Mesendoderm (in vitro differentiated cells): ENCODE measurements around the gene AMIGO1.

Source experiments
- DNase-seq: peaks from one replicate; pipeline ENCODE4 v3.0.0; 2013
- H2AK5ac ChIP-seq: 2 replicates; pipeline ENCODE4 v1.6.1; 2013; ENCODE audit warnings: low read length, inconsistent platforms
- H2BK120ac ChIP-seq: 2 replicates; pipeline ENCODE4 v1.6.1; 2013; ENCODE audit warnings: low read depth, mild to moderate bottlenecking, low read length, moderate library complexity, mixed read lengths
- H2BK15ac ChIP-seq: replicated peaks from 2 replicates; pipeline ENCODE4 v1.6.1; 2013; ENCODE audit warnings: low read depth, mild to moderate bottlenecking, moderate library complexity
- H2BK5ac ChIP-seq: 2 replicates; pipeline ENCODE4 v1.6.1; 2013; ENCODE audit warnings: low read length, inconsistent platforms
- H3K18ac ChIP-seq: 2 replicates; pipeline ENCODE4 v1.6.1; 2013; ENCODE audit warnings: mild to moderate bottlenecking, low read length, mixed read lengths
- H3K23ac ChIP-seq: one replicate; pipeline ENCODE4 v1.6.1; 2013; ENCODE audit warnings: low read length
- H3K27ac ChIP-seq: 2 replicates; pipeline ENCODE4 v1.5.1; 2013; ENCODE audit warnings: low read depth, mild to moderate bottlenecking, inconsistent platforms, low read length, moderate library complexity
- H3K27me3 ChIP-seq: 2 replicates; pipeline ENCODE4 v1.6.1; 2013; ENCODE audit warnings: low read length, control low read depth, mild to moderate bottlenecking, inconsistent platforms; ENCODE audit not compliant: insufficient read depth, poor library complexity
- H3K36me3 ChIP-seq: 2 replicates; pipeline ENCODE4 v1.6.1; 2013; ENCODE audit warnings: low read length, inconsistent platforms; ENCODE audit not compliant: control insufficient read depth, insufficient read depth
- H3K4ac ChIP-seq: one replicate; pipeline ENCODE4 v1.6.1; 2013; ENCODE audit warnings: low read depth, mild to moderate bottlenecking, low read length, moderate library complexity
- H3K4me1 ChIP-seq: 2 replicates; pipeline ENCODE4 v1.6.1; 2013; ENCODE audit warnings: low read depth, low read length, inconsistent platforms; ENCODE audit not compliant: control insufficient read depth
- H3K4me2 ChIP-seq: 2 replicates; pipeline ENCODE4 v1.6.1; 2013; ENCODE audit warnings: low read length
- H3K4me3 ChIP-seq: 2 replicates; pipeline ENCODE4 v1.5.1; 2013; ENCODE audit warnings: mild to moderate bottlenecking, low read length
- H3K56ac ChIP-seq: one replicate; pipeline ENCODE4 v1.6.1; 2013; ENCODE audit warnings: low read length
- H3K79me1 ChIP-seq: 2 replicates; pipeline ENCODE4 v1.6.1; 2013; ENCODE audit warnings: low read length, inconsistent platforms
- H3K79me2 ChIP-seq: 2 replicates; pipeline ENCODE4 v1.6.1; 2013; ENCODE audit warnings: mild to moderate bottlenecking, low read length; ENCODE audit not compliant: control insufficient read depth, insufficient read depth
- H3K9ac ChIP-seq: 2 replicates; pipeline ENCODE4 v1.6.1; 2013; ENCODE audit warnings: low read length, inconsistent platforms
- H4K5ac ChIP-seq: one replicate; pipeline ENCODE4 v1.6.1; 2013; ENCODE audit warnings: low read length
- H4K8ac ChIP-seq: one replicate; pipeline ENCODE4 v1.6.1; 2013; ENCODE audit warnings: low read depth, mild to moderate bottlenecking, control low read depth, low read length, moderate library complexity
- WGBS: extraction: QIAGEN DNeasy Blood & Tissue Kit; methylation state at CpG from one replicate; pipeline ENCODE4 v1.1.7; 2013; ENCODE audit warnings: low lambda C conversion rate, missing lambda C conversion rate; ENCODE audit not compliant: insufficient coverage; ENCODE audit errors: extremely low coverage; 5-methylcytosine and 5-hydroxymethylcytosine counted together

Gene AMIGO1

DNA sequence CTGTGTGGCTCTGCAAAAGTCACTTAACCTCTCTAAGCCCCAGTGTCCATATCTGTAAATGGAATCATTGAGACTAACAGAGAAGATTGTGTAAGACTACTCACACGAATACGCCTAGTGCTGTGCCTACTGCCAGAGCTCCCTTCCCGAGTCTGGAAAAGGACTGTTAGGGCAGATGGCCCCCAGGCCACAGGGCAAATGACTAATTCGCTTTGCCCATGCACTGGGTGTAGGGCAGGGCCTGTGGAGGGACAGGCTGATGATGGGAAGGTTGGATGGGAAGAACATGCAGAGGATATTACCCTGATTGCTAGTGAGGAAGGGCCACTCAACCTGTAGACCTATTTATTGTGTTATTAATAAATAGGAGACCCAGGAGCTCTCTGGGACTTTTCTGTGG, 26.0 kb upstream of the AMIGO1 start:
- Histone ChIP-seq H3K18ac (no peak overlapping the region), H3K27me3 (no peaks in the 10 kb centered on the region), H4K5ac (no peak overlapping the region), H3K23ac (no peak overlapping the region), H2BK120ac (no peak overlapping the region), H3K79me1 (no peaks in the 10 kb centered on the region), H2AK5ac (no peak overlapping the region), H3K56ac (no peak overlapping the region), H2BK15ac (no peak overlapping the region), H3K36me3 (no peaks in the 10 kb centered on the region), H3K79me2 (no peaks in the 10 kb centered on the region), H3K4ac (no peak overlapping the region), H3K4me2 (no peak overlapping the region), H3K4me1 (no peaks in the 10 kb centered on the region), H3K4me3 (no peak overlapping the region), H3K27ac (no peak overlapping the region), H3K9ac (no peak overlapping the region), H4K8ac (no peak overlapping the region), H2BK5ac (no peak overlapping the region)
- WGBS, result no CpG with 5 or more reads among the region's 4 CpGs
- DNase-seq, result no peak

DNA sequence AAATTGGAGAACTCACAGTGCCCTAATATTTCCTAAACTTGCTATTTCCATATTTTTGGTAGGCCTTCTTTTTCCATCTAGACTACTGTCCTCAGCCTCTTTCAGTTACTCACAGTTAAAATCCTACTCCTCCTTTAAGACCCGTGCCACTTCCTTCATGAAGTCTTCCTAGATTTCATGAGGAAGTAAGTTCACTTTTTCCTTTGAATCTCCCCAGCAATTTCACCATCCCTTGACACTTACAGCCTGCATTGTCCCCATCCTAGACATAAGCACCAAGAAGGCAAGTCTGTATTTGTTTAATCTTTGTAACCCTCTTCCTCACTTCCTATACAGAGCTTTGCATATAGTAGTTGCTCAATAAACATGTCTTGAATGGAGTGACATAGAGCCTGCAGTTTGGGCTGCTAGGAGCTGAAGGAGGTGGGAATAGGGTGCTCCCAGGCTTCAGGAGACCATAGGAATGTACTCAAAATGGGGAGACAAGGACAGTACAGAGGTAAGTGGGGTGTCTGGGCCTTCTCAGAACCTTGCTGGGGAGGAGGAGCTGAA, 24.9 kb upstream of the AMIGO1 start:
- H3K4ac ChIP-seq, result no peak overlapping the region
- H4K5ac ChIP-seq, result no peak overlapping the region
- no peak overlapping the region for H4K8ac ChIP-seq
- H3K79me1 ChIP-seq, result no peaks in the 10 kb centered on the region
- no peaks in the 10 kb centered on the region for H3K27me3 ChIP-seq
- no peak overlapping the region for H3K56ac ChIP-seq
- H3K18ac ChIP-seq, result no peak overlapping the region
- no peak overlapping the region for H2BK120ac ChIP-seq
- H3K36me3 ChIP-seq, result no peaks in the 10 kb centered on the region
- H3K4me2 ChIP-seq, result no peak overlapping the region
- H2AK5ac ChIP-seq, result no peak overlapping the region
- H3K9ac ChIP-seq, result no peak overlapping the region
- H3K79me2 ChIP-seq, result no peaks in the 10 kb centered on the region
- no peak overlapping the region for H3K23ac ChIP-seq
- H2BK5ac ChIP-seq, result no peak overlapping the region
- WGBS, result no CpG with 5 or more reads among the region's 1 CpG
- DNase-seq, result no peak
- no peaks in the 10 kb centered on the region for H3K4me1 ChIP-seq
- H3K4me3 ChIP-seq, result no peak overlapping the region
- no peak overlapping the region for H2BK15ac ChIP-seq
- H3K27ac ChIP-seq, result no peak overlapping the region

DNA sequence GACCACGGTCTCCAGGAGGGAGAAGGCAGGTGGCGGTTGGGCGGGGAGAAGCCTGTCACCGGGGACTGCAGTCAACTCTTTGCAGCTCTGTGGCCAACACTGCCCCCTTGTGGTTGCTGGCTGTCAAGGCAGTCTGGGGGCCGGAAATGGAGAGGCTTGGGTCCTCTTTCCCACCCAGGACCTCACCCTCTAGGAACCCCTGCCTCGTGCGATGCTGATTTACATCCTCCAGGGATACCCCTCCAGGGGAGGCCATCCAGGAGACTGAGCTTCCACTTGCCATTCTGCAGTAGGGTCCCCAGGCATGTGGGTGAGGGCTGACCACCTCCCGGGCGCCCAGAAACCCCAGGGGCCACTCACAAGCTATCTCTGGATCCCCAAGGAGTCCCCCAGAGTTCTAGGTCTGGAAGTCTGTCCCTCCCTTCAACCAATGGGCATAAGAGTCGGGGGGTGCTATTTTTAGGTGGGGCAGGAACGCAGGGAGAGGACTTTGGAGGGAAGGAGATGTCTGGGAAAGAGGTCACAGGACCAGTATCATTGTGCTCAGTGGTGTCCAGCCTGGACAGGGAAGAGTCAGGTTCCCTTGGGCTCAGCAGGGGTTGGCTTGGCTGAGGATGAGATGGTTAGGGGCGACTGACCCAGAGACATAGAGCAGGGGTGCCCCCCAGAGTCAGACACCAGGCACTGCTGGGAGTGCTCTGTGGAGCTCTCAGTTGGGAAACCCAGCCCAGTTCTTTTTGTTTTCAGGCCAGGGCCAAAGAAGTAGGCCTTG, 23.0 kb upstream of the AMIGO1 start:
- Histone ChIP-seq H3K4me1 (no peaks in the 10 kb centered on the region), H4K5ac (no peak overlapping the region), H3K18ac (peak overlapping the region; percentile 7), H3K4me3 (no peak overlapping the region), H3K56ac (peak overlapping the region; percentile 58), H3K27me3 (no peaks in the 10 kb centered on the region), H3K4me2 (no peak overlapping the region), H2AK5ac (no peak overlapping the region), H4K8ac (no peak overlapping the region), H3K79me1 (no peaks in the 10 kb centered on the region), H3K36me3 (no peaks in the 10 kb centered on the region), H2BK5ac (no peak overlapping the region), H2BK15ac (no peak overlapping the region), H3K79me2 (no peaks in the 10 kb centered on the region), H3K9ac (no peak overlapping the region), H3K23ac (no peak overlapping the region), H2BK120ac (no peak overlapping the region), H3K4ac (no peak overlapping the region), H3K27ac (no peak overlapping the region)
- no CpG with 5 or more reads among the region's 12 CpGs for WGBS
- peak; percentile 93 for DNase-seq

DNA sequence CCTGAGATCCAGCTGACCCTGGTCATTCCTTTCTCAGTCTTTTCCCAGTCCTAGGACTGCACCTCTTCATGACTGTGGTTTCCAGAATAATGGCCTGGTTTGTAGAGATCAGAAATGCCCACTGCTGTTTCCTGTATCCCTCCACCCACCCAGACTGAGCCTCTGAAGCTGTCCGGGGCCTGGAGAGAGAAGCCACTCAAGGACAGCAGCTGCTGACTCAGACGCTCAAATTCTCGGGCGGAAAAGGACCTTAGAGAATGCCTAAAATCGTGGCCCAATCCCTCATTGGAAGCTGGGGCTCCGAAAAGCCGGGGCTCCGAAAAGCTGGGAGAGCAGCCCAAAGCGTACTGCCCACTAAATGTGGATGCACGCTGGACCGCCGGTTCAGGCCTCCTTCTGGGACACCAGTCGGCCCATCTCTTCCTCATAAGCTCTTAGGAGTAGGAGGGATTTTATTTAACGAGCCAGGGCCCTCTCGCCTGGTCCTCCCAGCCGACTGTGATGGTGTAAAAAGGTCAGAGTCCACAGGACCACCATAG, 22.4 kb upstream of the AMIGO1 start:
- no peak overlapping the region for H3K18ac ChIP-seq
- H3K23ac ChIP-seq, result no peak overlapping the region
- H3K27me3 ChIP-seq, result no peaks in the 10 kb centered on the region
- WGBS, result no CpG with 5 or more reads among the region's 16 CpGs
- H2BK120ac ChIP-seq, result no peak overlapping the region
- H4K5ac ChIP-seq, result no peak overlapping the region
- no peak for DNase-seq
- H3K4me3 ChIP-seq, result no peak overlapping the region
- H3K79me1 ChIP-seq, result no peaks in the 10 kb centered on the region
- H3K56ac ChIP-seq, result no peak overlapping the region
- no peak overlapping the region for H2BK15ac ChIP-seq
- no peak overlapping the region for H2BK5ac ChIP-seq
- H3K27ac ChIP-seq, result no peak overlapping the region
- H2AK5ac ChIP-seq, result no peak overlapping the region
- no peaks in the 10 kb centered on the region for H3K4me1 ChIP-seq
- H3K79me2 ChIP-seq, result no peaks in the 10 kb centered on the region
- H4K8ac ChIP-seq, result no peak overlapping the region
- no peak overlapping the region for H3K9ac ChIP-seq
- no peaks in the 10 kb centered on the region for H3K36me3 ChIP-seq
- no peak overlapping the region for H3K4ac ChIP-seq
- no peak overlapping the region for H3K4me2 ChIP-seq

DNA sequence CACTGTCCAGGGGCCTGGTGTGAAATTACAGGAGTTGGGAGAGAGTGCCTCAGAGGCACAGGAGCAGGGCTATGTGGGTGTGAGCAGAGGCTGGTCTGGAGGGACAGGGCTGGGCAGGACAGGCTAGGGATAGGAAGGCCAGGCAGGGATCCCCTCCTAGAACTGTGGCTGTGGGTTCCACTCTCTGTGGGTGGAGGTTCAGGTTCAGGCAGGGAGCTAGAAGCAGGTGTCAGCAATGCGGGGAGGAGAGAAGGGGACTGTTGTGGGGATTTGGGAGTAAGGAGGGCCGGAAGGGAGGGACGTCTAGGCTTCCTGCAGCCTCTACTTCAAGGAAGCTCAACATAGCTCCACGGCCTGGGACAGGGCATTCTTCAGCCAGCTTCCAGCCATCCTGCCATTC, 21.9 kb upstream of the AMIGO1 start:
- Histone ChIP-seq H3K27me3 (no peaks in the 10 kb centered on the region), H2BK120ac (no peak overlapping the region), H3K23ac (no peak overlapping the region), H3K18ac (no peak overlapping the region), H3K4me1 (no peaks in the 10 kb centered on the region), H3K9ac (no peak overlapping the region), H2AK5ac (no peak overlapping the region), H3K27ac (no peak overlapping the region), H3K4me3 (no peak overlapping the region), H2BK15ac (no peak overlapping the region), H3K4ac (no peak overlapping the region), H3K36me3 (no peaks in the 10 kb centered on the region), H2BK5ac (no peak overlapping the region), H3K56ac (no peak overlapping the region), H3K79me1 (no peaks in the 10 kb centered on the region), H4K8ac (no peak overlapping the region), H3K4me2 (no peak overlapping the region), H4K5ac (no peak overlapping the region), H3K79me2 (no peaks in the 10 kb centered on the region)
- no peak for DNase-seq
- WGBS, result no CpG with 5 or more reads among the region's 4 CpGs
